IPS-NIHi7 (cell line): Measurements from ENCODE around the gene IER5.
"Not testable (repeated sequence)": the region's sequence is repeated elsewhere in the genome, so short reads cannot be mapped to it uniquely, and the experiment has no call there.

ENCODE experiments used
- DNase-seq: peaks from one replicate; pipeline ENCODE4 v3.0.0; 2012; ENCODE audit warnings: mixed read lengths; ENCODE audit errors: extremely low spot score

The IER5 gene

GRCh38 chr1:181088079-181089016 lies at the start of gene IER5:
TSS of gene IER5 (plus strand) at chr1:181088700. CDS start at chr1:181088903, 203 bp downstream.
- DNase-seq, result peak; percentile 96

- no peak for DNase-seq
Observed at GRCh38 chr1:181040284-181040865, 48.1 kb upstream of the IER5 start.

- DNase-seq, result no peak
Observed at GRCh38 chr1:181043025-181043888, 45.2 kb upstream of the IER5 start.

GRCh38 chr1:181044449-181044966 lies 44.0 kb upstream of the IER5 start:
- no peak for DNase-seq

- not testable (repeated sequence) for DNase-seq
Observed at GRCh38 chr1:181045946-181046345, 42.6 kb upstream of the IER5 start.

GRCh38 chr1:181049378-181049777 lies 39.1 kb upstream of the IER5 start:
- no peak for DNase-seq

GRCh38 chr1:181050922-181051321 lies 37.6 kb upstream of the IER5 start:
- DNase-seq, result no peak

GRCh38 chr1:181056560-181056959 lies 31.9 kb upstream of the IER5 start:
- no peak for DNase-seq

GRCh38 chr1:181057079-181057478 lies 31.4 kb upstream of the IER5 start:
- DNase-seq, result no peak

- DNase-seq, result no peak
Observed at GRCh38 chr1:181059435-181059834, 29.1 kb upstream of the IER5 start.

- DNase-seq, result no peak
Observed at GRCh38 chr1:181060066-181060465, 28.4 kb upstream of the IER5 start.

GRCh38 chr1:181060947-181061346 lies 27.6 kb upstream of the IER5 start:
- not testable (repeated sequence) for DNase-seq

GRCh38 chr1:181061487-181061886 lies 27.0 kb upstream of the IER5 start:
- DNase-seq, result no peak

- DNase-seq, result no peak
Observed at GRCh38 chr1:181061891-181062835, 26.3 kb upstream of the IER5 start.

- DNase-seq, result no peak
Observed at GRCh38 chr1:181062836-181063428, 25.6 kb upstream of the IER5 start.

GRCh38 chr1:181064011-181064623 lies 24.4 kb upstream of the IER5 start:
- DNase-seq, result no peak

- no peak for DNase-seq
Observed at GRCh38 chr1:181064702-181065101, 23.8 kb upstream of the IER5 start.

GRCh38 chr1:181073638-181074037 lies 14.9 kb upstream of the IER5 start:
- no peak for DNase-seq

- DNase-seq, result no peak
Observed at GRCh38 chr1:181075766-181076350, 12.6 kb upstream of the IER5 start.

GRCh38 chr1:181076852-181077251 lies 11.6 kb upstream of the IER5 start:
- no peak for DNase-seq
